GM21529 (cell line): ENCODE measurements around the gene ARL5C.

Experiments used
- ATAC-seq: cut with Tn5 transposase; IDR thresholded peaks from one replicate; pipeline ENCODE4 v1.9.1; 2021; ENCODE audit not compliant: unreplicated experiment

The ARL5C gene, protein sequence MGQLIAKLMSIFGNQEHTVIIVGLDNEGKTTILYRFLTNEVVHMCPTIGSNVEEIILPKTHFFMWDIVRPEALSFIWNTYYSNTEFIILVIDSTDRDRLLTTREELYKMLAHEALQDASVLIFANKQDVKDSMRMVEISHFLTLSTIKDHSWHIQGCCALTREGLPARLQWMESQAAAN

DNA sequence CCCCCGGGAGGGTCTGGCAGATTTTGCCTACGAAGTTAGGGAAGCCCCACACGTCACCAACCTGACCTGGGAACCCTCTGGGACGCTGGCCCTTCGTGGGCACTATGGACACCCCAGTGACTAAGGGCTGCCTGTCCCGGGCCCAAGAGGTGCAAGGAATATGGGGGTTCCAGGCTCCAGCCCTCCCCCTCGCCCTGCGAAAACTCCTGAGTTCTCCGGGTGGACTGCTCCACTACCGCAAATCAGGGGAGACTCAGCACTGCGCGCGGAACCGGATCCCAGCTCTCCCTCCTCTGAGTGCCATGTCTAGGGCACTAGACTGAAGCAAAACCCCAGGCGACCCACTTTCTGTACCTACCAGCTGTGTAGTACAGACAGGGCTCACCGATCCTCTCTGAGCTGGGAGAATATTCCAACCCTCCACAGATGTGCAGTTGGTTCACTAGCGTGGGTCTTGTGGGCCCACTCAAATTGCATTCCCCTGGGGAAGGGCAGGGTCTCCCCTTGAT lies at the start of gene ARL5C:
Gene ARL5C (minus strand): TSS at position 321 of the 509 bp plus-strand sequence. CDS start 401 bp downstream, outside the sequence.
- ATAC-seq: no peak

DNA sequence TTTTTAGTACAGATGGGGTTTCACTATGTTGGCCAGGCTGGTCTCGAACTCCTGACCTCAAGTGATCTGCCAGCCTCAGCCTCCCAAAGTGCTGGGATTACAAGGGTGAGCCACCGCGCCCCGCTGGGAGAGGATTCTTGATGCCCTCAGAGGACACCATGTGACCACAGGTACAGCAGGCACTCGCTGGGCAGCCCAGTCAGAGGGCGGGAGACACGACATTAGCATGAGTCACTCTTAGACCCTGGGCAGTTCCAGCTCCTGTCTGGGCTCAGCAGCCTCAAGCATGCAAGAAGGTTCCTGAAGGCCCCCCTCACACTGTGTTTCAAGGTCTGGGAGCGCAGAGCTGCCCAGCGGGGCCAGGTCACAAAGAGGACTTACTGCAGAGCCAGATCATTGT lies 47.9 kb upstream of the ARL5C start:
- no peak for ATAC-seq

DNA sequence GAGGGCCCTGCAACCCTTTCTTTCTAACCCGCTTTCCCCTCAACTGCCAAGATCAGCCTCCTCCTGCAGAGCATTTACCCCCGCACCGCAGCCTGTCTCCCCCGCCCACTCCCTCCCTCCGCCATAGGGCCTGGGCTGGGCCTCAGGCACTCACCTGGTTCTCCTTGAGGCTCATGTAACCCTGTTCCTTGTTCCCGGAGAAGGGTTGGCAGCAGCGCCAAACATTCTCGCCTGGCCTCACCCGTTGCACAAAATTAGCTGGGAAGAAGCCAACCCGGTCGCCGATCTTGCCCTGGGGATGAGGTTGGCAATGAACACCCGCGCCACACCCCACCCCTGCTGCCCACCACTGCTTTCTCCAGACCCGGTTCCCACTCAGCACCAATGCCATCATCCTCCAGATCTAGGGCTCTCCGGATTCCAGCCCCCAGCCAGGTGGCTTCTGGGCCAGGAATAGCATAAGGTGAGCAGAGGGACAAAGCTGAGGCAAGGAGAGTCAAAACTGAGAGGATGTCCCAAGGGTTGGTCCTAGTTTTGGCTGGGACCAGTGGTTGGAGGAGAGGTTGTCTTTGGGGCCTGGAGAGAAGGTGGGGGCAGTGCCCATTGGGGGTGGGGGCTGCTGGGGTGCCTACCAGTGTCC lies 47.0 kb upstream of the ARL5C start:
- ATAC-seq: no peak

DNA sequence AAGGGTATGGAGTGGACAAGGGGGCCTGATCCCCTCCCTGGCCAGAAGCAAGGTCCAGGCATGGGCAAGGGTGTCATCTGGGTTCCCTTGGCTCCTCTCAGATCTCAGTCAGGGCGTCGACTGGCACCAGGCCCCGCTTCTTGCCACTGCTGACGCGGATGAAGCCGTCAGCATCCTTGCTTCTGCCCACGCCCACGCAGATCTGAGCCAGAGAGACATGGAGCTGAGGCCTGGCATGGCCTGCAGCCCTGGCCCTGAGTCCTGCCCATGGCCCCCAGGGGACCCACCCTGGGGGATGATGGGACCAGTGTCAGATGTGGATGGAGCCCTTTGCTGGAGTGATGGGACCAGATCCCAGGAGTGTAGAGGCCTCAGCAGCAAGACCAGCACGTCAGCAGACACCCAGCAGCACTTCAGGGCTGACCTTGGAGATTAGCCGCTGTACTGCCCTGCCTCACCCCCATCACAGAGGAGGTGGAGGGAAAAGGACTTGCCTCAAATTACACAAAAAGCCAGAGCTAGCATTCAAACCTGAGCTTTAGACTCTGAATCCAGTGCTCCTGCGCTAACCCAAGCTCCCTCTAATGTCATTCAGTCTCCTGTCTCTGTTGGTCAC lies 46.3 kb upstream of the ARL5C start:
- no peak for ATAC-seq

DNA sequence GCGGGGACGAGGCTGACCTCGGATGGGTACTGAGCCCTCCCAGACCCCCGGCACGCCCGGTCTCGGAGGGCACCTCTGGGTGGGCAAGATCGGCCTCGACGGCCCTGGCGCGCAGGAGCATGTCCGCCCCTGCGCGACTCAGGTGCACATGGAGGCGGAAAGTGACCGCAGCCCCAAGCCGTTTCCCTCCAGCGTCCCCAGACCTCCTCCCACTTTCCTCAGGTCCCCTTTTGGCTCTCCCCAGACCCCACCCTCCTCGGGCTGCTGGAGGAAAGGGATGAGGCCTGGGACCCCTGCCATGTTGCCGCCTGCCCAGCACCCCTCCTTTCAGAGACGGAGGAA lies 44.1 kb upstream of the ARL5C start:
- no peak for ATAC-seq

DNA sequence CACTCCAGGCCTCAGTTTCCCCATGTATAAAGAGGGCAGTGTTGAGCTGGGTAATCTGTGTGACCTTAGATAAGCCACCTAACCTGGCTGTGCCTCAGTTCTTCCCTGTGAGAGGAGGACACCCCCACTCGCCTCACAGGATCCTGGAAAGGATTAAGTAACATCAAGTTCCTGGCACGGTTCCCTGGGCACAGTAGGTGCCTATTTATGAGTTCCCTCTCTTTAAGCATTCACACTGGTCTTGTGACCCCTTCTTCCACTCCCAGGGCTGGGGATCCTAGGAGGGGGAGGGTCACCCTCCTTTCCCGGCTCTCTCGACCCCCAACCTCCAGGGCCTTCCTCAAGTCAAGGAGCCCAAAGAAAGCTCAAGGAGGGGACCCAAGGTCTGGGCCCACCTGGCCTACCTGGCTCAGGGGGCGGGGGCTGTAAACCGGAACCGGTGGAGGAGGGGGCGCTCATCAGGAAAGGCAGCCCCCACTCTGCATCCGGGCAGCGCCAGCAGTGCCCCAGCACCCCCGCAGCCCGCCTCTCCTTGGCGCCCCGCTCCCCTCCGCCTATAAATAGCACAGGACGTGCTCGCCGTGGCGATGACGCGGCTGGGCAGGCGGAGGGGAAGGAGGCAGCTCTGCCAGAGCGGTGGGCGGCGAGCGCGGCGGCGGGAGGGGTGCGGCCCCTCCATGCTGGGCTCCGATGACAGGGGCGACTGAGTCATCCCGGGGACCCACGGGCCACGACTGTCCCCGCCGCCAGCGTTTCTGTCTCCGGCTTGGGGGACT lies 43.5 kb upstream of the ARL5C start:
- ATAC-seq: no peak

DNA sequence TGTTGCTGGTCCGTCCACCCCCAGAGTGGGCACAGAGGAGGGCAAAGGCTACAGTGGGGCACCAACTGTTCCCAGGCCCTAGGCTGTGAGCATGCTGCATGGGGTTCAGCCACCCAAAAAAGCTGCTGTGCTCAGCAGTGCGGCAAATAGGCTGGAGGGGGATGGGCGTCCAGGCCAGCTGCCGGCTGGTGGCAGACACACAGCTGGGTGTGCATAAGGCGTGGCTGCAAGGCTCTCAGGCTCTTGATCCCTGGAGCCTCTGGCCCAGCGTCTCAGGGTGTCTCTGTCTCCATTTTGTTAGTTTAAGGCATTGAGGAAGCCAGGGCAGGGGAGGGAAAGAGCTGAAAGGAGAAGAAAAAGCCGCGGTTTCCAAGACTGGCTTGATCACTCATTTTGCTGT lies 42.9 kb upstream of the ARL5C start:
- no peak for ATAC-seq

DNA sequence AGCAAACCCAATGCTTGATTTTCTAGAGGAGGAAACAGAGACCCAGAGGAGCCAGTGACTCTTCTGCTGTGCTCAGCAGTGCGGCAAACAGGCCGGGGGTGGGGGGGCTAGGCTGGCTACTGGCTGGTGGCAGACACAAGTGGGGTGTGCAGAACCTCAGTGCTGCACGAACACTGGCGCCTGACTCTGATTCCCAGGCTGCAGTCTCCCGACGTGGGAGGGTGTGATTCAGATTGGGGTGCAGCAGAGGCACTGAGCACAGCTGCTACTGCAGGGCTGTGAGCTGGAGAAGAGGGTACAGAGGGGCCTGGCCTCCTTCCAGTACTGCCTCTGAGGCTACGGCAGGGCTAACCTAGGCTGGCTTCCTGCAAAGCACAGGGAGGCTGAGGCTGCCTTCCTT lies 42.2 kb upstream of the ARL5C start:
- ATAC-seq: no peak

DNA sequence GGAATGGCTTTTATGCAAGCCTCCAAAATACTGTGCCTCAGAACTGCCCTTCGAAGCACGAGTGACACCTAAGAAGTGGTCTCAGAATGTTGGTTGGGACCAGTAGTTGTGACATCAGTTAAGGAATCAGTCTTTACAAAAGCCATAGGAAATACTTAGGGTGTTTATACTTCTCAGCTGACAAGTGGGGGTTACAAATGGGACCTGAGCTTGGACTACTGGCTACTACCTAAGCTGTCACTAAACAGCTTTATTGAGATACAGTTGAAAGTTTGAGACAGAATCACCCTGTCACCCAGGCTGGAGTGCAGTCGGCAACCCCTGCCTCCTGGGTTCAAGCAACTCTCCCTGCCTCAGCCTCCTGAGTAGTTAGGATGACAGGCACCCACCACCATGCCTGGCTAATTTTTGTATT lies 39.2 kb upstream of the ARL5C start:
- no peak for ATAC-seq

DNA sequence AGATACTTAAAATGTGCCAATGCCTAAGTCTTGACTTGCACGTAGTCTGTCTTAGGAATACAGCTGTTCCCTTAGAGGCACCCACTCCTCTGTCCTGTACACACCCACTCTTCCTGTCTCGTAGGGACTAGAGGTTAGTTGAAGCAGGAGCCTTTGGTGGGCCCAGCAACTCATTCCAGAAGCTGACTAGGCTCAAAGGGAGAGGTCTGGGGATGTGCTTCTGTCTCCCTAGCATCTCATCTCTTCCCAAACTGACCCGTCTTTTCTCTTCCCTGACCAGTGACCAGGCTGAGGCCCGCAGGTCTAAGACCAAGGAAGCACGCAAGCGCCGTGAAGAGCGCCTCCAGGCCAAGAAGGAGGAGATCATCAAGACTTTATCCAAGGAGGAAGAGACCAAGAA lies 38.3 kb upstream of the ARL5C start:
- ATAC-seq: no peak

DNA sequence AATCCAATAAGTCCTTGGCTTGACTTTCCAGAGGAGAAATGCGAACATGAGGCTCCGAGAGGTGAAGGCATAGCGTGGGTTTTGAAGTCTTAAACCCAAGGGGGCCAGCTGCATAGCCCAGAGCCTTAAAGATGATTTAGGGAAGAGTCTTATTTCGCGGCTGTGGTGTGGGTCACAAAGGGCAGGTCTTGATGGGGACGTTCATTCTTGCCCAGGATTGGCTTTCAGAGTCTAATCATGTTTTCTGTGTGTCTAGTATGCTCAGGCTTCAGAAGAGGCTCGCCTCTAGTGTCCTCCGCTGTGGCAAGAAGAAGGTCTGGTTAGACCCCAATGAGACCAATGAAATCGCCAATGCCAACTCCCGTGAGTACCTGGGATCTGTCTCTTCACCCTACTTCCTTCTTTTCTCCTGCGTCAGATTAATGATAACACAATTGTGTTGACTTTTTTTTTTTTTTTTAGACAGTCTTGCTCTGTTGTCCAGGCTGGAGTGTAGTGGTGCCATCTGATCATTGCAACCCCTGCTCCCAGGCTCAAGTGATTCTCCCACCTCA lies 35.1 kb upstream of the ARL5C start:
- ATAC-seq: no peak

DNA sequence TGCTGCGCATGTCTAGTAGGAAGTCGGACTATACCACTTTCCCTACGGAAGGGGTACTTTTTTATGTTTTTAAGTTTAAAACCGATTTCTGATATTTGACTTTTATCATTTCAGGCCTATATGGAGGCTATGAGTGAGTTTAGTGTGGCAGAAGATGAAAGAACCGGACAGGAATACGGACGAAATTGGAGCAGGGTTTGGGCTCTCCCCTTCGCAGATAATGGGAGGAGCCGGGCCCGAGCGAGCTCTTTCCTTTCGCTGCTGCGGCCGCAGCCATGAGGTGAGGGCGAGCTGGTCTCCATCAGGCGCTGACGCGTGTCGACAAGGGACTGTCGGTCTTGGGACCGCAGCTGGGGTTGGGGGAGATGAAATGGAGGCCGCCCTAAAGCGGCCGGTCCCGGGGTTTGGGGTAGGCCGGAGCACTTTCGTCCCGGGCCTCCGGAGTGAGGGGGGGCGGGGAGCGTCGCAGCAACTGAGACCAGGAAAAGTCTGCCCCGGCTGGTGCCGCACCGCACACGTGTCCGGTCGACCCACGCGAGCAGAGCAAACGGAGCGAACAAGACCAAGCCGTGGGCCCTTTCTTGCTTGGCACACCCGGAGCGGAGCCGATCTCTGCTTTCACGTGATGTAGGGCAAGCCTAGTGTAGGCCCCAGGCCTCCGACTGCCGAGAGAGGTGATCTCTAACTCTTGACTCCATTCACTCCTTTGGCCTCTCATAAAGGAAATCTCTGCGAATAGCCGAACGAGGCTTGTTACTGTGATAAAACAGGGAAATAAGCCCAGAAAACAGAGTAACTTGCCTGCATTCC lies 34.3 kb upstream of the ARL5C start, which contains the start of gene RPL19:
Gene RPL19 (plus strand): TSS at position 214 of the 810 bp plus-strand sequence. CDS start 62 bp downstream, at position 276.
- ATAC-seq: peak; percentile 52

DNA sequence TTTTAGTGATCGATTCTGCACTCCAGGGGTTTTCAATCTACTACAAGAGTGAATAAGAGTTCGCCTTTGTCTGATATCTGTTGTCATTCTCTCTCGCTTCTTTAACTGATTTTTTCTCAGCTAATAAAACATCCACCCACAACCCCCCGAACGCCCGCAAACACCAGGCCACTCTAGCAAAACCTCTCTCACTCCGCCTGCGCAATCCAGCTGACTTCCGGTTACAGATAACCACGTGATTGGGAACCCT lies 33.8 kb upstream of the ARL5C start:
- peak; percentile 52 for ATAC-seq

DNA sequence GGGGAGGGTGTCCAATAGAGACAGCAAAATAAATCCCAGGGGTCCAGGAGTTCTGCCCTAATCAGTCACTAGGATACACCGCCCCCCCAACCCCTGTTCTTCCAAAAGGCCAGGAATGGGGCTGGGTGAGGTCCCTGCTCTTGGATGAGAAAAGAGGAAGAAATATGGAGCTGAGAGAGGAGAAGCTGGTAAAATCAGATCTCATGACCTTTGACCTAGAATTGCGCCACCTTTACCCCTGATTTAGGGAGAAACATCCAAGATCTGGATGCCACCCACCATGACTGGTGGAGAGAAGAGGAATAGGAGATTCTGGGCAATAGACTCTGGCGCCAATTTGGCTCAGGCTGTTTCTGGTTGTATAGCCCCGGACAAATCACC lies 32.2 kb upstream of the ARL5C start:
- ATAC-seq: no peak

DNA sequence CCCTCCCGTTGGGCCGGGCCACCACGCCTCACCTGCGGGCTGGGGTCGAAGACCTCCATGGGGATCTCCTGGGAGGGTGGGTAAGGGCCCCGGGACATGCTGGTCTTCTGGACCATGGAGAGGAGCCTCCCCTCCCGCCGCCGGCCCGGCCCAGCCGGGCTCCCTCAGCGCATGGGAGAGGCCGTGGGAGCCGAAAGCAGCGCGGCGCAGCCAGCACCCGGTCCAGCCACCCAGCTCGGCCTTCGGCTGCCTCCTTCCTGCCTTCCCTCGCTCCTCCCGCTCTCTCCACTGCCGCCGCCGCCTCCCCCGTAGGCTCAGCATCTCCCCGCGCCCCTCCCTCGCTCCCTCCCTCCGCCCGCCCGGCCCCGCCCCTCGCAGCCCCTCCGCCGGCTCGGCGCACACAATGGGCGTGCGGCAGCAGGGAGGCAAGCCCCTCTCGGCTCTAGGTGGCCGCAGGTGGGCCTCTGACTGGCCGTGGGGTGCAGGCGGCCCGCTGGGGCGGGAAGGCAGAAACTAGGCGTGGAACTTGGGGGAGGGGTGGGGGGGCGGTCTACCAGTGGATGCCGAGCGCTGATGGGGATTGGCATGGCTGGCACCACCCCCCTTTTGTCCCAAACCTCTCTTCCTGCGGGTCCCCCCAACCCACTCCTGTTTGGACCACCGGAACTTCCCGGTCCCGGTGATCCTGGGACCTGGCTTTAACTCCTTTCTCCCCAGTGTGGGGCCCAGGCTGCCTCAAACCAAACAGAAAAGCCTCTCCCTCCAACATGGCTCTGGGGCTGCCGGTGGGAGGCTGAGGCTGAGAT lies 31.6 kb upstream of the ARL5C start, which contains the start of gene CACNB1:
Gene CACNB1 (minus strand): TSS at position 290 of the 806 bp plus-strand sequence. CDS start 174 bp downstream, at position 116.
- ATAC-seq: no peak

DNA sequence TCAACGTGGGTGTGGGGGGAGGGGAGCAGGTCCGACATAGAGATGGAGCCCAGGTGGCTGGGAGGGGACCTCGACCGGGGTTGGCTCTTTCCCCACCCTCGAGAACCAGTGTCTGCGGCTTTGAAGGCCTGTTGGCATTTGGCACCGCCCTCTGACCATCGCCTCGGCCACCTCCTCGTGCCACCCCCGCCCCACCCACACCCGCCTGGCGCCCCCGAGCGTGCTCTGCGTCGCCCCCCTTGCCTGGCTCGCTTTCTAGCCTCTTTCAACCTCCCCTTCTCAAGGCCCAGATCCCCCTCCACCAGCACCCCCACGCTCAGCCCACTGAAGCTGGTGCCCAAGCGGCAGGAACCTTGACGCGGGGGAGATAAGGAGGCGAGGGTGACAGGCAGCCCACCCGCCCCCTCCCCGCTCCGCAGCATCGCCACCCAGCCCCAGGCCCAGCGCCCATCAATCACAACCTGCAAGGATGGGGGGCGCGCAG lies 30.9 kb upstream of the ARL5C start:
- ATAC-seq: no peak

DNA sequence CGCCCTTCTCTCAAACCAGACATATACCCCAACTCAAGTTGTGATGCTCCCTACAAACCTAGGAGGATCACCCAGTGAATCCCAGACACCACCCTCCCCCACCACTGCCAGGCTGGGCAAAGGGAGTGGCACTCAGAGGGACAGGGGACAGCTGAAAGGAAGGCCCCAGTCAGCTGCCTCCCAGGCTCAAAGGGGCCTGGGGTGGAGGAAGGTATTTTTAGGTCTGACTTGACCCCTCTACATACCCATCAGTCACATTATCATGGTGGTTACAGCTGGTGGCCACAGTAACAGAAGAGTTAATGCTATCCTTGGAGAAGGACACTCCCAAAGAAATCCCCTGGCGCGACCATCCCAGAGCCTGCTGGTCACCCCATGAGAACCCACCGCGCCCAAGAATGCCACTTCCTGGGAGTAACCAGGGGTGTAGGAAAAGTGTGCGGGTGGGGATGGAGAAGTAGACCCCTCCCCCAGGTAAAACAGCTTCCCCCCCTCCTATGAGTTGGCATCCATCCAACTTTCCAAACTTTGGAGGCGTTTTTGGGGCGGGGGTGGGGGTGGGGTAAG lies 30.4 kb upstream of the ARL5C start:
- no peak for ATAC-seq

DNA sequence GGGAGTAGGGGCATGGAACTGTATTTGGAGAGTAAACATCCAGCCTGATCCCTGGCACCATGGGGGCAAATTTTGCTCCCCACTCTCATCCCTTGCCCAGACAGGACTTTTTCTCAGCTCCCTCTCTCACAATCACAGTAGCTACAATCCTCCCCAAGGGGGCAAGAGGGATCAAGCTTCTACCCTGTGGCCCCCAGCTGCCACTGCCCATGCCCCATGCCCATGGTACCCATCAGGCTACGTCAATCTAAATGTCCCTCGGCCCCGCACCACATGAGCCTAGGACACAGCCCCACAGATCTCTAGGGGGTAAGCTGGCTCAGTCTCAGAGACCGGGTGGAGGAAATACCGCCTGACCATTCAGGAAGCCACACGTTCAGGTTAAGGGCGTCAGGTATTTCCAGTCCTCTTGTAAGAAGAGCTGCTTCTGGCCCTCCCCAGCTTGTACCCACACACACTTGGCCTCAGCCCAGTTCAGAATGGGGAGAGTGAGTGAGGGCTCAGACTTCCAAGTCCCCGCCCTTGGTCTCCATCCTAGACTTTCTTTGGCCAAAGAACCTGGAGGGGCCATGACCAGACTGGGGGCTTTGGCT lies 29.7 kb upstream of the ARL5C start:
- no peak for ATAC-seq

DNA sequence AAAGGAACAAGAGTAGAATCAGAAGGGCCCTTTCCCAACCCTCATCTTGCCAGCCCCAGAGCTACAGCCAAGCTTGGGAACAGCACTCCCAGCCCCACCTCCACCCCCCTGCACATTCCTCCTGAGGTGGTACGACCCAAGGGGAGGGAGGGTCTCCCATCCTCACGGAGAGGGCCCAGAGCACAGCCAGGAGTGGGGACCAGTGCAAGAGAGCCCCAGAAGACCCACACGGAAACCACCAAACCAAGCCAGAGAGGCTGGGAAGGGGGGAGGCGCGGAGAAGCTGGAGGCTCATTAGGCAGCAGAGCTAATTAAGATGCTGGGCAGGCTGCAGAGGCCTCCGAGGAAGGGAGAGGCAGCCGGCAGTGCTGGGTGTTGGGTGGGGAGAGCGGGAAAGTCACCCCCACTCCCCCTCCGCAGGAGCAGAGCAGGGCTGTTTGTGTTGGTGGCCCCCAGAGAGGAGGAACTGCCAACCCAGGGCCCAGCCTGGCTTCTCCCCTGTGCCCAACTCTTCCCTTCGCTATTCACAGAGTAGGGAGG lies 29.1 kb upstream of the ARL5C start:
- no peak for ATAC-seq
